Fibroblast of the aortic adventitia (primary cell): ENCODE results near the gene PIP5K1C. TPM values are rescaled to one million over a fixed set of nuclear protein-coding genes. Genes with fewer than 3 reads are reported as not detected.
A peak's percentile ranks its signal among the peaks of the same experiment; 100 is the strongest.

Experiments used
- DNase-seq: peaks from one replicate; pipeline ENCODE4 v3.0.0-alpha.2; 2010; ENCODE audit warnings: low read depth
- H3K4me3 ChIP-seq: 2 replicates; pipeline ENCODE4 v1.5.1; 2011; ENCODE audit warnings: low read depth, mild to moderate bottlenecking, control low read depth, low read length, moderate library complexity
- CTCF ChIP-seq: IDR thresholded peaks from 2 replicates; pipeline ENCODE4 v1.5.1; 2011; ENCODE audit warnings: mild to moderate bottlenecking, low read length, control low read depth, inconsistent platforms; ENCODE audit not compliant: insufficient read depth
- total RNA-seq: library from RNA; depleted of rRNA; stranded (reverse); fragments of >200 nt; gene quantifications from 2 replicates; pipeline ENCODE4 v1.2.3, GENCODE V29; 2012; ENCODE audit warnings: low replicate concordance

Gene PIP5K1C
- total RNA-seq, 1 donor = 32.2 TPM

DNA sequence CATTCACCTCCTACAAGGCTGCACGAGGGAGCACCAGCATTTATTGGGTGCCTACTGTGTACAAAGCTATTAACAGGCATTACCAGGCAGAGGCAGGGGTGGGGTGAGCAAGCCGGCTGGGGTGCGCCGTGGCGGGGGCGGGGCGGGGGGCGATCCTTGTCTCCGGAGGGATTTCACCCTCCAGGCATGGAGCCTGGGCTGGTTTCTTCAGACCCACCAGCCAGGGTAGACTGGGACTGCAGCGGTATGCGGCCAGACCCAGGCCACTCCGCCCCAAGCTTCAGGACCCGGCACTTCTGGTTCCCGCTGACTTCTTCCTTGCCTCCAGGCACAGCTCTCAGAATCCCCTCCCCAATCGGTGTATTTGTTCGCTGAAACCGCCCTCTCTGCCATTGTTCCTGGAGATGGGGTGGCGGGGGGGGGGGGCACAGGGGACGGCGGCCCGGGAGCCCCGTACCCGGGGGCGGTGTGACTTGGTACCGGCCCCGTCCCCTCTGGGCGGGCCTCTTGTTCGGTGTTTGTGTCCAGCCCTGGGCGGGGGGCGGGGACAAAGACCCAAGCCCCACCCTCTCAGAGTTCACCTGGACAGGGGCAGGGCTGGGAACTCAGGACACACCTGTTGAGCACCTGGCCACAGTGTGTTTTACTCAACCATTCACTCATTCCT is 22.3 kb upstream of the PIP5K1C start:
- TF ChIP-seq CTCF = no peak

GRCh38 chr19:3721887-3722442 is 21.7 kb upstream of the PIP5K1C start:
- DNase-seq = no peak
- H3K4me3 ChIP-seq = no peak overlapping the region
- TF ChIP-seq CTCF = no peak

More for the DNA sequence above, 22.3 kb upstream of the PIP5K1C start:
- DNase-seq = no peak
- H3K4me3 ChIP-seq = no peak overlapping the region

- DNase-seq = peak; percentile 73
- no peak overlapping the region for H3K4me3 ChIP-seq
- TF ChIP-seq CTCF = no peak
Measured at GRCh38 chr19:3721131-3721886, 21.0 kb upstream of the PIP5K1C start.

DNA sequence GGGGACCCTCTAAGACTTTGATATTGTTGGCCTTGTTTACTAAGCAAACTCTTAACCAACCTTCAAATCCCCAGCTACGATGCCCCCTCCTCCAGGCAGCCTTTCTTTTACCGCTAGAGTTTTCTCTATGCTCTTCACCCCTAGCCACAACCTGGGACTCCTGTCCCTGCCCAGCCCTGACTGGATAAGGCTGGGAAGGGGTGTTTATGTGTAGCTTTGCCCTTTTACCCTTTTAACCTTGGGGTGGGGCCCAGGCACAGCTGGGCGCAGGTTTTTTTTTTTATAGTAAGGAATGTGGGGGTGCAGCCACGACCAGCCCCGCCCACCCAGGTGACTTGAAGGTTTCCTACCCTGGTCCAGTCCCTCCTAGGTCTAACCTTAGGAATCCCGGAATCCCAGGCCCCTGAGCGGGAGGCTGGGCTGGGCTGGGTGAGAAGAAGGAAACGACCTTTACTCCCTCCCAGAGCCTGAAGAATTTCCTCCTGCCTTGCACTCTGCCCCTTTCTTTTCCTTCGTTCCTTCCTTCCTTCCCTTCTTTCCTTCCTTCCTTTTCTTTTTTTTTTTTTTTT is 20.2 kb upstream of the PIP5K1C start:
- DNase-seq = no peak
- TF ChIP-seq CTCF = no peak
- no peak overlapping the region for H3K4me3 ChIP-seq

DNA sequence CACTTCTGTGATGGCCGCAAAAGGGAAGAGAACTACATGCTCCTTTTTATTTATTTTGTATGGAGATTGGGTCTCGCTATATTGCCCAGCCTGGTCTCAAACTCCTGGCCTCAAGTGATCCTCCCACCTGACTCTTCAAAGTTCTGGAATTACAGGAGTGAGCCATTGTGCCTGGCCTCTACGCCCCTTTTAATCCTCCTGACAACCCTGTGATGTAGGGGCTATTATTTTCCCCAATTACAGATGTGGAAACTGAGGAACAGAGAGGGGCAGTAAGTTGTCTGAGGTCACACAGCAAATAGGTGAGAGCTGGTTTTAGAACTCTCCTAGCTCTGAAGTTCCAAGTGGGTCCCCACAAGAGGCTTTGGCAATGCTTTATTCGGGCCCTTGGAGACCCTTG is 19.6 kb upstream of the PIP5K1C start:
- no peak for TF ChIP-seq CTCF
- no peak for DNase-seq

DNA sequence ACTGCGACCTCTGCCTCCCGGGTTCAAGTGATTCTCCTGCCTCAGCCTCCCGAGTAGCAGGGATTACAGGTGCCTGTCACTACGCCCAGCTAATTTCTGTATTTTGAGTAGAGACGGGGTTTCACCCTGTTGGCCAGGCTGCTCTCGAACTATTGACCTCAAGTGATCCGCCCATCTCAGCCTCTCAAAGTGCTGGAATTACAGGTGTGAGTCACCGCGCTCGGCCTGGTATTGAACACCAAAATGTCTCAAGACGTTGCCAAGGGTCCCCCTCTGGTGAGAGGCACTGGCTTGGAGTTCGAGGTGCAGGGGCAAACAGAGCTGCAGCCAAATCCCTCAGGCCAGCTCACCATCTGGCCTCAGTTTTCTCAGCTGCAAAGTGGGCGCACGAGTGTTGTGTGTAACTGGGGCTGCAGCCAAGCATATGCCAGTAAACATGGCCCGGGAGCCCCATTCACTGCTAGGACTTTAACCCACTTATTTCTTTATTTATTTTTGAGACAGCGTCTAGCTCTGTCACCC is 15.9 kb upstream of the PIP5K1C start:
- no peak overlapping the region for H3K4me3 ChIP-seq
- no peak for DNase-seq
- TF ChIP-seq CTCF = no peak

More for the DNA sequence above, 19.6 kb upstream of the PIP5K1C start:
- H3K4me3 ChIP-seq = no peak overlapping the region
